ENCODE results near the gene AOAH. TPM values are rescaled to one million over a fixed set of nuclear protein-coding genes. Genes with fewer than 3 reads are reported as not detected.

Gene AOAH
- total RNA-seq, 1 experiment from 2014 or later = not detected

DNA sequence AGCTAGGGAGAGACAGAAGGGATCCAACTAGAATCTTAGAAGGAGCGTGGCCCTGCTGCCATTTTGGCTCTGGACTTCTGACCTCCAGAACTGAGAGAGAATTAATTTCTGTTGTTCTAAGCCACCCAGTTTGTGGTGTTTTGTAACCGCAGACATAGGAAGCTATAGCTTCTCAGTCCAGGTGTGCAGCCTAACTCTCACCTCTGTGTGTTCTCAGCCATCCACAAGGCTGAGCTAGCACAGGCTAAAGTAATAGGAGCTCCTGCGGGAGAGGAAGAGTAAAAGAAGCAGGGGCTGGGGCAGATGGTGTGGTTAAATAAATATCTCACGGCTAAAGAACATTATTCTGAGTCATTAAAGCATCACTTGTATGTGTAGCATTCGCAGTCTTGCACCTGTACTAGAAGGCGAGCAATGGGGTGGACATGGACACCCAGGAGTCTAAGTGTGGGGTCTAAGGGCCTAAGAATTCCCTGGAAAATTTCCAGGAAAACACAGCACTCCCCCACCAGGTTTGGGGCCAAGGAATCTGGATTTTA lies 94.1 kb downstream of the AOAH start:
- H3K36me3 ChIP-seq (ENCODE audit: insufficient read depth, low read length, poor library complexity, severe bottlenecking) = no peaks in the 10 kb centered on the region
- H3K4me3 ChIP-seq (ENCODE audit: low read depth, low read length, poor library complexity, severe bottlenecking) = no peak overlapping the region
- ChIA-PET CTCF (no interaction called here), POLR2A (ENCODE audit: low non-redundant PET) (no interaction called here)
- H3K27me3 ChIP-seq (replicated peaks; ENCODE audit: insufficient read depth, low read depth, low read length, poor library complexity) = peaks cover 27% of the 10 kb centered on the region
- no peak for DNase-seq (ENCODE audit: low spot score)
- H3K9me3 ChIP-seq (ENCODE audit: low read depth, low read length, poor library complexity, severe bottlenecking) = no peaks in the 10 kb centered on the region
- no TSS peak for BruUV-seq (replicated peaks)
- H3K4me1 ChIP-seq (ENCODE audit: insufficient read depth, low read length, poor library complexity, severe bottlenecking) = no peaks in the 10 kb centered on the region
- TF ChIP-seq, protein P1, sequence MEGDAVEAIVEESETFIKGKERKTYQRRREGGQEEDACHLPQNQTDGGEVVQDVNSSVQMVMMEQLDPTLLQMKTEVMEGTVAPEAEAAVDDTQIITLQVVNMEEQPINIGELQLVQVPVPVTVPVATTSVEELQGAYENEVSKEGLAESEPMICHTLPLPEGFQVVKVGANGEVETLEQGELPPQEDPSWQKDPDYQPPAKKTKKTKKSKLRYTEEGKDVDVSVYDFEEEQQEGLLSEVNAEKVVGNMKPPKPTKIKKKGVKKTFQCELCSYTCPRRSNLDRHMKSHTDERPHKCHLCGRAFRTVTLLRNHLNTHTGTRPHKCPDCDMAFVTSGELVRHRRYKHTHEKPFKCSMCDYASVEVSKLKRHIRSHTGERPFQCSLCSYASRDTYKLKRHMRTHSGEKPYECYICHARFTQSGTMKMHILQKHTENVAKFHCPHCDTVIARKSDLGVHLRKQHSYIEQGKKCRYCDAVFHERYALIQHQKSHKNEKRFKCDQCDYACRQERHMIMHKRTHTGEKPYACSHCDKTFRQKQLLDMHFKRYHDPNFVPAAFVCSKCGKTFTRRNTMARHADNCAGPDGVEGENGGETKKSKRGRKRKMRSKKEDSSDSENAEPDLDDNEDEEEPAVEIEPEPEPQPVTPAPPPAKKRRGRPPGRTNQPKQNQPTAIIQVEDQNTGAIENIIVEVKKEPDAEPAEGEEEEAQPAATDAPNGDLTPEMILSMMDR (conservative IDR thresholded peaks at IDR 0.05; ENCODE audit: low read depth, low read length) = no peak
- TF ChIP-seq EZH2 (IDR thresholded peaks at IDR 0.05; ENCODE audit: borderline replicate concordance, low read depth, low read length, poor library complexity, severe bottlenecking) = no peak
- intact Hi-C loops (cut with micrococcal nuclease; ENCODE audit: unreplicated experiment) = no loop called here
- no peak overlapping the region for H3K27ac ChIP-seq (ENCODE audit: low read depth, low read length, poor library complexity, severe bottlenecking)

DNA sequence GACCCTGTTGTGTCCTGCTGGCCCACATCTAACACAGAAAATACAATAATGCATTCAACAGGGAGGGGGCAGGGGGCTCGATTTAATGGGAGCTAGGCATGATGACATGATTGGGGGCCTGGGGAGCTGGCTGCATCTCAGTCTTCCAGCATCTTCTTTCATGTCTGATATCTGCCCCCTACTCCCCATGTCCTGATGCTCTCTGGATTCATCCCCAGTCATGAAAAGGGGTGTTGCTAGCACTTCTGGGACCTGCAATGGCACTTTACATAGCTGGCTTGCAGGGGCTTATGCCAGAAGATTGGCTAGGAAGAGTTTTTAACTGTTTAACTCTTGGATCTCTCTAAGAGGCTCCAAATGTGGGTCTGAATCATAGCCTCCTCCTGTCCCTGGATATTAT lies 94.9 kb downstream of the AOAH start:
- no peaks in the 10 kb centered on the region for H3K4me1 ChIP-seq (ENCODE audit: insufficient read depth, low read length, poor library complexity, severe bottlenecking)
- ChIA-PET POLR2A (ENCODE audit: low non-redundant PET) (no interaction called here), CTCF (interaction anchor here (0.6 kb wide), 1 partner anchor 829 kb away, joined by 4 read pairs; the partner anchor contains the start of gene SEPTIN7)
- H3K36me3 ChIP-seq (ENCODE audit: insufficient read depth, low read length, poor library complexity, severe bottlenecking) = no peaks in the 10 kb centered on the region
- no TSS peak for BruUV-seq (replicated peaks)
- no peak overlapping the region for H3K4me3 ChIP-seq (ENCODE audit: low read depth, low read length, poor library complexity, severe bottlenecking)
- H3K9me3 ChIP-seq (ENCODE audit: low read depth, low read length, poor library complexity, severe bottlenecking) = no peaks in the 10 kb centered on the region
- peaks cover 27% of the 10 kb centered on the region for H3K27me3 ChIP-seq (replicated peaks; ENCODE audit: insufficient read depth, low read depth, low read length, poor library complexity)
- no peak for DNase-seq (ENCODE audit: low spot score)
- H3K27ac ChIP-seq (ENCODE audit: low read depth, low read length, poor library complexity, severe bottlenecking) = no peak overlapping the region
- intact Hi-C loops (cut with micrococcal nuclease; ENCODE audit: unreplicated experiment) = no loop called here
- TF ChIP-seq EZH2 (IDR thresholded peaks at IDR 0.05; ENCODE audit: borderline replicate concordance, low read depth, low read length, poor library complexity, severe bottlenecking) = no peak
- TF ChIP-seq, protein P1 (conservative IDR thresholded peaks at IDR 0.05; ENCODE audit: low read depth, low read length) = no peak

DNA sequence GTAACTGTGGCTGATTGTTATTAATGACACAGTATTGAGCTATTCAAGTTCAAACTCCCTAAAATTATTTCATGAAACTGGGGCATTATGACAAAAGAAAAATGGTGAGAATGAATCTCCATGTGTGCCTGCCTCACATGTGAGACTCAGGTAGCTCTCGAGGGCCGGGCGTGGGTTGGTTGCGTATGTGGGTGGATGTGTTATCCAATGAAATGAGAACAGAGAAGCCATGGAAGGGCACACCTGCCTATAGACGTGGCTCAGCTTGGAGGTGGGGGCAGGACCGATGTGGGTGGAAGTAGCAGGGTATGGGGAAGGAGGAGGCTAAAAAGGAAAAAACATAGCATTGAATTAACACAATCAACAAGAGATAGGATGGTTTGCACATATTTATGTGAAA lies 96.5 kb downstream of the AOAH start:
- Histone ChIP-seq H3K9me3 (ENCODE audit: low read depth, low read length, poor library complexity, severe bottlenecking) (no peaks in the 10 kb centered on the region), H3K27me3 (replicated peaks; ENCODE audit: insufficient read depth, low read depth, low read length, poor library complexity) (peaks cover 27% of the 10 kb centered on the region), H3K27ac (ENCODE audit: low read depth, low read length, poor library complexity, severe bottlenecking) (no peak overlapping the region), H3K4me3 (ENCODE audit: low read depth, low read length, poor library complexity, severe bottlenecking) (no peak overlapping the region), H3K36me3 (ENCODE audit: insufficient read depth, low read length, poor library complexity, severe bottlenecking) (no peaks in the 10 kb centered on the region), H3K4me1 (ENCODE audit: insufficient read depth, low read length, poor library complexity, severe bottlenecking) (no peaks in the 10 kb centered on the region)
- no peak for TF ChIP-seq EZH2 (IDR thresholded peaks at IDR 0.05; ENCODE audit: borderline replicate concordance, low read depth, low read length, poor library complexity, severe bottlenecking)
- TF ChIP-seq, protein P1 (conservative IDR thresholded peaks at IDR 0.05; ENCODE audit: low read depth, low read length) = no peak
- intact Hi-C loops (cut with micrococcal nuclease; ENCODE audit: unreplicated experiment) = no loop called here
- no peak for DNase-seq (ENCODE audit: low spot score)
- no TSS peak for BruUV-seq (replicated peaks)
- CTCF ChIA-PET = no interaction called here
- POLR2A ChIA-PET (ENCODE audit: low non-redundant PET) = no interaction called here
